HEK293 (cell line): ENCODE results near the gene CCAR1.

Experiments
- HOXA7 ChIP-seq: sonication (generic); formaldehyde crosslinking; IDR thresholded peaks from 2 replicates; pipeline ENCODE4 v1.8.1; 2022; ENCODE audit warnings: missing genetic modification reagents, borderline replicate concordance
- OSR2 ChIP-seq: fragments of 450-650 bp; formaldehyde crosslinking; IDR thresholded peaks from 2 replicates; pipeline ENCODE4 v1.5.1; 2016; ENCODE audit warnings: missing biosample characterization, missing genetic modification characterization
- ZNF10 ChIP-seq: fragments of 450-650 bp; formaldehyde crosslinking; IDR thresholded peaks from 2 replicates; pipeline ENCODE4 v1.5.1; 2017; ENCODE audit warnings: missing biosample characterization, missing genetic modification characterization
- ZNF121 ChIP-seq: fragments of 450-650 bp; formaldehyde crosslinking; IDR thresholded peaks from 2 replicates; pipeline ENCODE4 v1.5.1; 2016; ENCODE audit warnings: missing biosample characterization, missing genetic modification characterization
- ZNF169 ChIP-seq: fragments of 450-650 bp; formaldehyde crosslinking; IDR thresholded peaks from 2 replicates; pipeline ENCODE4 v1.5.1; 2016; ENCODE audit warnings: missing biosample characterization, missing genetic modification characterization
- ZNF239 ChIP-seq: fragments of 450-650 bp; formaldehyde crosslinking; IDR thresholded peaks from 2 replicates; pipeline ENCODE4 v1.5.1; 2016; ENCODE audit warnings: missing biosample characterization, missing genetic modification characterization
- ZNF544 ChIP-seq: fragments of 450-650 bp; formaldehyde crosslinking; IDR thresholded peaks from 2 replicates; pipeline ENCODE4 v1.5.0; 2017; ENCODE audit warnings: missing biosample characterization, missing genetic modification characterization
- ZNF555 ChIP-seq: fragments of 450-650 bp; formaldehyde crosslinking; conservative IDR thresholded peaks from 2 replicates; pipeline ENCODE4 v1.5.1; 2017; ENCODE audit warnings: missing biosample characterization, mild to moderate bottlenecking, missing genetic modification characterization, inconsistent platforms
- ZNF76 ChIP-seq: fragments of 450-650 bp; formaldehyde crosslinking; IDR thresholded peaks from 2 replicates; pipeline ENCODE4; 2016; ENCODE audit warnings: low read depth, missing biosample characterization, missing genetic modification characterization, borderline replicate concordance
- ZNF776 ChIP-seq: fragments of 450-650 bp; formaldehyde crosslinking; IDR thresholded peaks from 2 replicates; pipeline ENCODE4 v1.5.0; 2017; ENCODE audit warnings: missing biosample characterization, missing genetic modification characterization, borderline replicate concordance
- TF ChIP-seq, protein P1 (sequence below): fragments of 450-650 bp; formaldehyde crosslinking; IDR thresholded peaks from 2 replicates; pipeline ENCODE4 v1.5.1; 2016; ENCODE audit warnings: missing biosample characterization, missing genetic modification characterization

GRCh38 chr10:68759223-68759863, 38.3 kb downstream of the CCAR1 start:
- TF ChIP-seq ZNF555 (tag by site-specific recombination) (no peak), ZNF239 (no peak), ZNF544 (tag by site-specific recombination) (no peak), OSR2 (no peak), HOXA7 (CRISPR knock-in tag) (no peak), ZNF76 (no peak), ZNF121 (tag by site-specific recombination) (no peak), ZNF169 (tag by site-specific recombination) (no peak), ZNF776 (tag by site-specific recombination) (no peak), ZNF10 (no peak)
- TF ChIP-seq, protein P1, sequence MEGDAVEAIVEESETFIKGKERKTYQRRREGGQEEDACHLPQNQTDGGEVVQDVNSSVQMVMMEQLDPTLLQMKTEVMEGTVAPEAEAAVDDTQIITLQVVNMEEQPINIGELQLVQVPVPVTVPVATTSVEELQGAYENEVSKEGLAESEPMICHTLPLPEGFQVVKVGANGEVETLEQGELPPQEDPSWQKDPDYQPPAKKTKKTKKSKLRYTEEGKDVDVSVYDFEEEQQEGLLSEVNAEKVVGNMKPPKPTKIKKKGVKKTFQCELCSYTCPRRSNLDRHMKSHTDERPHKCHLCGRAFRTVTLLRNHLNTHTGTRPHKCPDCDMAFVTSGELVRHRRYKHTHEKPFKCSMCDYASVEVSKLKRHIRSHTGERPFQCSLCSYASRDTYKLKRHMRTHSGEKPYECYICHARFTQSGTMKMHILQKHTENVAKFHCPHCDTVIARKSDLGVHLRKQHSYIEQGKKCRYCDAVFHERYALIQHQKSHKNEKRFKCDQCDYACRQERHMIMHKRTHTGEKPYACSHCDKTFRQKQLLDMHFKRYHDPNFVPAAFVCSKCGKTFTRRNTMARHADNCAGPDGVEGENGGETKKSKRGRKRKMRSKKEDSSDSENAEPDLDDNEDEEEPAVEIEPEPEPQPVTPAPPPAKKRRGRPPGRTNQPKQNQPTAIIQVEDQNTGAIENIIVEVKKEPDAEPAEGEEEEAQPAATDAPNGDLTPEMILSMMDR (tag by site-specific recombination), result no peak
